ENCODE results near the gene HS3ST5.
"Not testable (repeated sequence)": the region's sequence is repeated elsewhere in the genome, so short reads cannot be mapped to it uniquely, and the experiment has no call there.

Gene HS3ST5

DNA sequence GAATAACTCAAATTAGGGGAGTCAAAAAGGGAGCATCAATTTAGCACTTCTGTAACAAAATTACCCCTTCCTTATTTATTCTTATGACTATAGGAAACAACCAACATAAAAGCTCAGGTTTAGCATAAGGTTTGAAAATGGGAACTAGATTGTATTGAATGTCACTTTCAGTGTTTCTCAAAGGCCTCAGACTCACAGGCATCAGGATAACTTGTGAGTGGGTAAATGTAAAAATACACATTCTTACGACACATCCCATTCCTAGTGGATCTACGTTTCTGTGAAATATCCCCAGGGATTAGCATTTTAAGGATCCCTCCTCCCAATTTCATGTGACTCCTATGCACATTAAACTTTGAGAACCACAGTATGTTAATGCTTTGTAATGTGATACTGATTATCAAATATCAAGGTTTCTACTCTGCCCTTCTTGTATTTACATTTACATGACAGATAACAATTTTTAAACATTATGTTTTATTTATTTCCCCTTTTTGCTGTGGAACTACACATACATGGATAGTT lies 114.8 kb downstream of the HS3ST5 start:
- no peak overlapping the region for H3K4me3 ChIP-seq (ENCODE audit: low read depth, low read length)
- TF ChIP-seq CTCF (IDR thresholded peaks at IDR 0.05; ENCODE audit: borderline replicate concordance, insufficient read depth, low read depth, low read length): no peak

- H3K4me3 ChIP-seq (ENCODE audit: low read depth, low read length): no peak overlapping the region
- TF ChIP-seq CTCF (IDR thresholded peaks at IDR 0.05; ENCODE audit: borderline replicate concordance, insufficient read depth, low read depth, low read length): no peak
These were observed 122.6 kb downstream of the HS3ST5 start for GRCh38 chr6:114220241-114220640.

GRCh38 chr6:114218437-114219340 lies 124.1 kb downstream of the HS3ST5 start:
- TF ChIP-seq CTCF (IDR thresholded peaks at IDR 0.05; ENCODE audit: borderline replicate concordance, insufficient read depth, low read depth, low read length): no peak
- no peak overlapping the region for H3K4me3 ChIP-seq (ENCODE audit: low read depth, low read length)

DNA sequence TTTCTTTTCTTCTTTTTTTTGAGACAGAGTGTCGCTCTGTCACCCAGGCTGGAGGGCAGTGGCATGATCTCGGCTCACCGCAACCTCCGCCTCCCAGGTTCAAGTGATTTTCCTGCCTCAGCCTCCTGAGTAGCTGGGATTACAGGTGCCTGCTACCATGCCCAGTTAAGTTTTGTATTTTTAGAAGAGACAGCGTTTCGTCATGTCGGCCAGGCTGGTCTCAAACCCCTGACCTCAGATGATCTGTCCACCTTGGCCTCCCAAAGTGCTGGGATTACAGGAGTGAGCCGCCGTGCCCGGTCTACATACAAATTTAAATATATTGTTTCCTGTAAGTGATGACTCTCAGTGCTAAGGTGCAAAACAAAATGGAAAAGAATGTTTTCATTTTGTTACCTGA lies 124.8 kb downstream of the HS3ST5 start:
- H3K4me3 ChIP-seq (ENCODE audit: low read depth, low read length): not testable (repeated sequence)

DNA sequence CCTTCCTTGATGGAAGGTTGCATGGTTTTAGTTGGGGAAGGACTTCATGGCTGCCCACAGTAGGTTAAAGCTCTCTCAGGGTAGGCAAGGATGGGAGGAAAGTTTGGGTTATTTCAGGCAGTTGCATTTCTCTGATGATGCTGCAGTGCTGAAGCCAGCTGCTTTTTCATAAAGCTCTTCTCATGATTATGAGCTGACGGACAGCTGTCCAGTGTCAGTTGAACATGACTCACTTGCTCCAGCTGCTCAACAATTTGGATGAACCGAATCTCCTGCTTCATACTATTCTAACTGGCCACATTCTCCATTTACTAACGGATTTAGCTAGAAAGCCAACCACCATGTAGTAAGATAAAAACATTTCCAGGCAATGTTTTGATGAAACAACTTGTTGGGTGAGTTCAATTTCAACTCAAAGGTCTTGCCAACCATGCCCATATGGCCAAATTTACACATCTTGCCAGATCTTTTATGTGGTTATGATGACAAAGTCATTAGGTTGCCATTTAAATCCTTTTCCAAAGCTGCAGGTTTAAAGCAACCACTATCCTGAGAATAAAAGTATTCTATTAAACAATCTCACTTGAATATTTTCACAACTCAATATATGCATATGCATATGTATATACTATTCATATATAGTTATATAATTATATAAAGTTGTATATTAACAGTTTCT lies 125.9 kb downstream of the HS3ST5 start:
- no peak for TF ChIP-seq CTCF (IDR thresholded peaks at IDR 0.05; ENCODE audit: borderline replicate concordance, insufficient read depth, low read depth, low read length)
- H3K4me3 ChIP-seq (ENCODE audit: low read depth, low read length): no peak overlapping the region

DNA sequence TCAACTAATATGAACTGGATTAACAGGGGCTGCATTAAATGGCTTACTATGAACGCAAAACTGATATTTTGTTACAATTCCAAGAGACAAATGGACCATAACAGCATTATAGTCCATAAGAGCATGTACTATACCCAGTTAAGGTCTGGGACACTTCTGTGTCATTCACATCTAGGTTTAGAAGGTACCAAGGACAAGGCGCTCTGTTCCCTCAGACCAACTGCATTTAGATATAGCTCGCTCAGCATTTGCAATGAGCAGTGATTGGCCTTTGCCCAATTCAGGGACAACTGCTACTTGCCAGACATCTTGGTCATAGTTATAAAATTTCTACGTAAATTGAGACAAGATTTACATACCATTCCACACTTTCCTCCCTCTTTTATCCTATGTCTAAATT lies 132.4 kb downstream of the HS3ST5 start:
- no peak overlapping the region for H3K4me3 ChIP-seq (ENCODE audit: low read depth, low read length)
- no peak for TF ChIP-seq CTCF (IDR thresholded peaks at IDR 0.05; ENCODE audit: borderline replicate concordance, insufficient read depth, low read depth, low read length)

DNA sequence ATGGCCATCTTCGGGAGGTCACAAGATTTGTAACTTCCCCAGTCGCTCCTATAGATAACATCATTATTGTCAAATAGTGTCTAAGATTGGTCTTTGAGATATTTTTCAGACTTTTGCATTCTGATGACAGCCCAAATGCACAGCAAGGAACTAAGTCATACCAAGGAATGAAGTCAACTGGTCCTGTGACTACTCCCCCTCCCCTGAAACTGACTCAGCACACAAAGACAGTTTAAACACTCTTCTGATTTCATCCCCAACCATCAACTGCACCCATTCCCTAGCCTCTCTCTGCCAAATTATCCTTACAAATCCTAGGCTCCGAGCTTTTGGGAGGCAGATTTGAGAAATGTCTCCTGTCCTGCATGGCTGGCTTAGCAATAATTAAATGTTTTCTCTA lies 139.4 kb downstream of the HS3ST5 start:
- no peak overlapping the region for H3K4me3 ChIP-seq (ENCODE audit: low read depth, low read length)
- TF ChIP-seq CTCF (IDR thresholded peaks at IDR 0.05; ENCODE audit: borderline replicate concordance, insufficient read depth, low read depth, low read length): no peak
